Myometrial cell (primary cell): ENCODE results near the gene TMEM176A. TPM values are rescaled to one million over a fixed set of nuclear protein-coding genes. Genes with fewer than 3 reads are reported as not detected.

Experiments used
- total RNA-seq: library from RNA; depleted of rRNA; stranded (reverse); fragments of >200 nt; gene quantifications from 2 replicates; pipeline ENCODE4 v1.2.3, GENCODE V29; 2015

The TMEM176A gene, protein sequence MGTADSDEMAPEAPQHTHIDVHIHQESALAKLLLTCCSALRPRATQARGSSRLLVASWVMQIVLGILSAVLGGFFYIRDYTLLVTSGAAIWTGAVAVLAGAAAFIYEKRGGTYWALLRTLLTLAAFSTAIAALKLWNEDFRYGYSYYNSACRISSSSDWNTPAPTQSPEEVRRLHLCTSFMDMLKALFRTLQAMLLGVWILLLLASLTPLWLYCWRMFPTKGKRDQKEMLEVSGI
- total RNA-seq = 0.53 and 1.2 TPM in 2 replicates

DNA sequence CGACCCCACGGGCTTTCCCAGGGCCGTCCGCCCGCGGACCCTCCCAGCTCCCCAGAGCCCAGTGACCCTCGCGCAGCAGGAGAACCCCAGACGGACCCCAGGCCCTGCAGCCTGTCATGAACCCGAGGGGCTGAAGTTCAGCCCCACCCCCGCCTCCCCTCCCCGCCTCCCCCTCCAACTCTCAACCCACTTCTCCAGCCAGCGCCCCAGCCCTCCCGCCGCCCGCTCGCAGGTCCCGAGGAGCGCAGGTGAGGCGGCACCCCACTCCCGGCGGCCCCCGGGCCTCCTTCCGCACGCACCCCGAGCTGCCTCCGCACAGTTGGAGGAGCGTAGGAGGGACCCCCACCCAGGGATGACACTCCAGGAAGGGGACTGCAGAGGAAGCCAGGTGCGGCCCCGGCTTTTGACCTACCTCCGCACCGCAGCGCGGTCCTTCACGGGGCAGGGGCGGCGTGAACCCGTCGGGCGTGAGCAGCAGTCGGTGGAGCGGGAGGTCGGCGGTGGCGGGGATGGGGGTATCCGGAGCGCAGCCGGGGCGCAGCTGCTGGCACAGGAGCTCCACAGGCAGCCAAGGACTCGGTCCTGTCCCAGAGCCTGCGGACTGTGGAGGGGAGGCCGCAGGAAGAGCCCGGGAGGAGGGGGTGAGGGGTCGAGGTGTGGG is at the start of gene TMEM176A:
TMEM176A (plus strand) TSS at position 189 of the 661 bp plus-strand sequence. CDS start 782 bp downstream, outside the sequence.

DNA sequence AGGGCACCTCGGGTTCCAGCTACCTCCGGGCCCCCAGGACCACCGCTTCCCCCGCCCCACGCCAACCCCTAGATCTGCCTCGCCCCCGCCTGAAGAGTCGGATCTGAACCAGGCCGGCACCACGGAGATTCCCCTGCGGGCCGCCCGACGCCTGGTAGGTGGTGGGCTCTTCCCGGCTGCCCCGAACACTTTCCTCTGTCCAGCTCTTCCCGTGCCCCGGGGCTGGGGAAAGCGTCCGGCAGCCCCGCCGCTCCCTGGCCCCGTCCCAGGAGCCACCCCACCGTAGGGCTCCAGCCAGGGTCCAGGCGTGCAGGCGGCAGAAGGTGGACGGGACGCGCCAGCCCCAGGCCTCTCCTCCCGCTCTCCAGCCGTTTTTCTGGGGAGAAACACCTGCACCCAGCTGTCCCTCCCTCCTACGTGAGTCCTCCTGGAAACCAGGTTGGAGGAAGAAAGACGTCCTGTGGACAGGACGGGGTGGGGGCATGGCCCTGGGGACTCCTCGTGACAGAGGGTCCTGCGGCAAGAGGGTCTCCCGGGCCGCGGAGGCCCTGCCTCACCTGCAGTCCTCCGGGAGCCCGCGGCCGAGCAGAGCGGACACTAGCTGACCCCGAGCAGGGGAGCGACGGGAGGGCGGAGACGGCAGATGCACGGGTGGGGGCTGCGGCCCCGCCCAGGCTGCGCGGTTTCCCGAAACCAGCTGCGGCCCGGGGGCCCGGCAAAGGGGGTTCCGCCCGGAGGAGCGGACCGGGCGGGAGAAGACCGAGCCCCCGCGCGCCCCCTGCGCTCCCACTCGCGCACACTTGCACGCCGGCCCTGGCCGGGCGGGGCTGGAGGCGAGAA is 608 bp upstream of the TMEM176A start, which contains the start of gene TMEM176B:
TMEM176B (minus strand) TSS at position 624 of the 840 bp plus-strand sequence. CDS start 3,795 bp downstream, outside the sequence.

DNA sequence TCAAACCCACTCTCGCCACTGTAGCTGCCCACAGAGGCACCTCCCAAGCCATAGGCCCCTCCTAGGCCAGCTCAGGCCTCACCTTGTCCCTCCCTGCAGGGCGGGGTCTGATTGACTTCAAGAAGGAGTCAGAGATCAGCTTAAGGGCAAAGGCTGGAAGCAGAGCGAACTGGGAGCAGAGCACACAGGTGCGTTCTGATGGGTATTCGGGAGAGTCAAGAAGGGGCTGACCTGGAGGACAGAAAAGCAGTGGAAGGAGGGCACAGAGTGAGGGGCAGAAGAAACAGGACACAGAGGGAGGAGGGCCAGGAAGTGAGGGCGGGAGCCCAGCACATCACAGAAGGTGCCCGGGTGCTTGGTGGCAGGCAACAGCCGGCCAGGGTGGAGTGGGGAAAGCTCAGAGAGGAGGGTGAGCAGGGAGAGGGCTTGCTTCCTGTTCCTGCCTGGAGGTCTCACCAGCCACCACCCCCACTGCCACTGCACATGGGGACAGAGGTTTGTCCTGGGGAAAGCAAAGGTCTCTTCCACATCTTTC is 51.9 kb downstream of the TMEM176A start, which contains the start of gene AOC1:
AOC1 (plus strand) TSS at position 147 of the 535 bp plus-strand sequence. CDS start 3,954 bp downstream, outside the sequence.

Other genes with a start within 250 kb of the TMEM176A start
- not detected in 2 replicates for gene GIMAP4, start 233.4 kb upstream of the TMEM176A start, total RNA-seq
- not detected in 2 replicates for gene GIMAP6, start 168.4 kb upstream of the TMEM176A start, total RNA-seq
- 1.2 TPM in 1 of 2 replicates, not detected in the other for gene GIMAP2, start 115.1 kb upstream of the TMEM176A start, total RNA-seq
- gene GIMAP1, start 84.2 kb upstream of the TMEM176A start, total RNA-seq = not detected in 2 replicates
- not detected in 2 replicates for gene GIMAP5, start 63.4 kb upstream of the TMEM176A start, total RNA-seq
- 0.35 and 0.58 TPM in 2 replicates for gene TMEM176B, start 405 bp upstream of the TMEM176A start, total RNA-seq
- not detected in 2 replicates for gene AOC1, start 51.7 kb downstream of the TMEM176A start, total RNA-seq
- 8.7 and 10.7 TPM in 2 replicates for gene KCNH2, start 177.6 kb downstream of the TMEM176A start, total RNA-seq
- gene NOS3, start 190.2 kb downstream of the TMEM176A start, total RNA-seq = 8.9 and 11.0 TPM in 2 replicates
- gene ATG9B, start 223.7 kb downstream of the TMEM176A start, total RNA-seq = not detected in 2 replicates
- 56.9 and 61.1 TPM in 2 replicates for gene ABCB8, start 227.7 kb downstream of the TMEM176A start, total RNA-seq
- gene ASIC3, start 247.8 kb downstream of the TMEM176A start, total RNA-seq = 0.18 TPM in 1 of 2 replicates, not detected in the other